Measurements from ENCODE around the gene ETFRF1.
A peak's percentile ranks its signal among the peaks of the same experiment; 100 is the strongest.

ETFRF1 gene

GRCh38 chr12:25251769-25252168, 56.7 kb downstream of the ETFRF1 start:
- Histone ChIP-seq H3K4me2 (ENCODE audit: low read depth, low read length) (peak overlapping the region; percentile 71), H4K20me1 (ENCODE audit: insufficient read depth, low read length) (0 out of 2 replicates have a peak, but pooled peaks cover 5% of the 10 kb centered on the region), H3K4me3 (ENCODE audit: low read length) (peak overlapping the region; percentile 76), H2AFZ (ENCODE audit: low read length) (peak overlapping the region; percentile 54), H3K36me3 (replicated peaks; ENCODE audit: insufficient read depth, low read length) (no peaks in the 10 kb centered on the region), H3F3A (ENCODE audit: insufficient read depth, low read length) (peaks cover 14% of the 10 kb centered on the region), H3K27ac (ENCODE audit: low read length) (peak overlapping the region; percentile 76), H3K9me2 (replicated peaks; ENCODE audit: insufficient read depth, low read length) (no peaks in the 10 kb centered on the region), H3K4me1 (ENCODE audit: low read length) (peaks cover 8% of the 10 kb centered on the region), H3K9ac (ENCODE audit: low read length) (peak overlapping the region; percentile 71), H3K79me2 (ENCODE audit: low read length) (peaks cover 34% of the 10 kb centered on the region), H3K27me3 (replicated peaks; ENCODE audit: insufficient read depth, low read length) (no peaks in the 10 kb centered on the region), H3K9me3 (replicated peaks; ENCODE audit: insufficient read depth, low read length) (no peaks in the 10 kb centered on the region)
- no peak for DNase-seq
- TF ChIP-seq EZH2phosphoT487 (IDR thresholded peaks at IDR 0.05; ENCODE audit: low read length): no peak
- no peak for TF ChIP-seq EZH2 (optimal IDR thresholded peaks at IDR 0.05; ENCODE audit: low read depth, low read length)
- TF ChIP-seq CTCF (IDR thresholded peaks at IDR 0.05; ENCODE audit: low read length): no peak

GRCh38 chr12:25252946-25253345, 57.9 kb downstream of the ETFRF1 start:
- Histone ChIP-seq H3K4me1 (ENCODE audit: low read length) (peaks cover 8% of the 10 kb centered on the region), H3K36me3 (replicated peaks; ENCODE audit: insufficient read depth, low read length) (no peaks in the 10 kb centered on the region), H3K9me3 (replicated peaks; ENCODE audit: insufficient read depth, low read length) (no peaks in the 10 kb centered on the region), H4K20me1 (ENCODE audit: insufficient read depth, low read length) (no peaks in the 10 kb centered on the region), H3K27ac (ENCODE audit: low read length) (no peak overlapping the region), H3K79me2 (ENCODE audit: low read length) (peaks cover 23% of the 10 kb centered on the region), H3F3A (ENCODE audit: insufficient read depth, low read length) (peaks cover 14% of the 10 kb centered on the region), H3K27me3 (replicated peaks; ENCODE audit: insufficient read depth, low read length) (no peaks in the 10 kb centered on the region), H3K4me3 (ENCODE audit: low read length) (no peak overlapping the region), H3K4me2 (ENCODE audit: low read depth, low read length) (no peak overlapping the region), H3K9ac (ENCODE audit: low read length) (no peak overlapping the region), H2AFZ (ENCODE audit: low read length) (no peak overlapping the region), H3K9me2 (replicated peaks; ENCODE audit: insufficient read depth, low read length) (no peaks in the 10 kb centered on the region)
- no peak for DNase-seq
- no peak for TF ChIP-seq EZH2 (optimal IDR thresholded peaks at IDR 0.05; ENCODE audit: low read depth, low read length)
- no peak for TF ChIP-seq CTCF (IDR thresholded peaks at IDR 0.05; ENCODE audit: low read length)
- no peak for TF ChIP-seq EZH2phosphoT487 (IDR thresholded peaks at IDR 0.05; ENCODE audit: low read length)

- no peak overlapping the region for H3K27ac ChIP-seq (ENCODE audit: low read length)
- no peak overlapping the region for H3K9ac ChIP-seq (ENCODE audit: low read length)
- H3K4me1 ChIP-seq (ENCODE audit: low read length): peaks cover 8% of the 10 kb centered on the region
These were observed 58.5 kb downstream of the ETFRF1 start for GRCh38 chr12:25253371-25254068.

More at GRCh38 chr12:25253371-25254068, 58.5 kb downstream of the ETFRF1 start:
- H3K9me2 ChIP-seq (replicated peaks; ENCODE audit: insufficient read depth, low read length): no peaks in the 10 kb centered on the region
- no peak overlapping the region for H2AFZ ChIP-seq (ENCODE audit: low read length)
- no peaks in the 10 kb centered on the region for H4K20me1 ChIP-seq (ENCODE audit: insufficient read depth, low read length)
- H3K4me3 ChIP-seq (ENCODE audit: low read length): no peak overlapping the region
- H3F3A ChIP-seq (ENCODE audit: insufficient read depth, low read length): peaks cover 14% of the 10 kb centered on the region
- TF ChIP-seq EZH2phosphoT487 (IDR thresholded peaks at IDR 0.05; ENCODE audit: low read length) (no peak), EZH2 (optimal IDR thresholded peaks at IDR 0.05; ENCODE audit: low read depth, low read length) (no peak), CTCF (IDR thresholded peaks at IDR 0.05; ENCODE audit: low read length) (no peak)
- H3K79me2 ChIP-seq (ENCODE audit: low read length): peaks cover 17% of the 10 kb centered on the region
- DNase-seq: no peak
- no peaks in the 10 kb centered on the region for H3K9me3 ChIP-seq (replicated peaks; ENCODE audit: insufficient read depth, low read length)
- H3K4me2 ChIP-seq (ENCODE audit: low read depth, low read length): no peak overlapping the region
- no peaks in the 10 kb centered on the region for H3K36me3 ChIP-seq (replicated peaks; ENCODE audit: insufficient read depth, low read length)
- H3K27me3 ChIP-seq (replicated peaks; ENCODE audit: insufficient read depth, low read length): no peaks in the 10 kb centered on the region
